Upper lobe of left lung (tissue), 4 donors: ENCODE results near the gene DEXI.

ENCODE experiments used
- EP300 ChIP-seq, 4 donors: sonication (generic); formaldehyde crosslinking; IDR thresholded peaks; one replicate each; pipeline ENCODE4 v1.5.1; 2017; ENCODE audit warnings: antibody characterized with exemption in 4 of 4, control low read depth in 2 of 4
- POLR2A ChIP-seq, 4 donors: fragments of 450-650 bp; IDR thresholded peaks; one replicate each; pipeline ENCODE4 v1.5.1; 2016 to 2017; ENCODE audit warnings: antibody characterized with exemption in 4 of 4, mild to moderate bottlenecking in 2 of 4
- POLR2AphosphoS5 ChIP-seq, 2 donors: sonication (generic); formaldehyde crosslinking; IDR thresholded peaks; one replicate each; pipeline ENCODE4 v1.5.1; 2017; ENCODE audit warnings: antibody characterized with exemption in 2 of 2
- TF ChIP-seq, protein P1 (sequence below), 6 experiments: fragments of 450-650 bp in 4 of 6; fragments of 200-600 bp in 2 of 6; sonication (generic) in 2 of 6; IDR thresholded peaks; one replicate each; pipeline ENCODE4 v1.5.1; 2016 to 2019; ENCODE audit warnings: antibody characterized with exemption in 6 of 6

DNA sequence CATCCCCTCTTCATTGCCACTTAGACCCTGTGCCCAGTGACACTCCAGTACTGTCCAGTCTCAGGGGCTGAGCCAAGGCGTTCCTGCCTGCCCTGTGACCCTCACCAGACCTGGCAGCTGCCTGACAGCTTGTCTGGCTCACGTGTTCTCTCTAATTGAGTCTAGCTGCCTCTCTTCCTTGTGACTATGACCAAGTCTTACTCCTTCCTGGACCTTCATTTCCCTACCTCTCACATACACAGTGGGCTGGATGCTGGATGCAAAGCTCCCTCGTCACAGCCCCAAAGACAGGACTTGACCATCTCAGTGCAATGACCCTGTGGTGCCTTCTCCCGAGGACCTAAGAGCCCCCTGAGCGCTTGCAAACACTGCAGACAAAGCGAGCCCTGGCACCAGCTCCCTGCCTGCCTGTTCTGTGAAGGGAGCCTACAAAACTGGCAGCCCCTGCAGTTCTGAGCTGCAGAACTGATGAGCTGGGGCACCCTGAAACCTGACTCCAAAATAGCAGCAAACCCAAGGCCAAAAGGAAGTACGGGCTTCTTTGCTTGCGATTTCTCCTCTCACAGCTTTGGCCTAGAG, 1.7 kb downstream of the DEXI start:
- TF ChIP-seq, protein P1, sequence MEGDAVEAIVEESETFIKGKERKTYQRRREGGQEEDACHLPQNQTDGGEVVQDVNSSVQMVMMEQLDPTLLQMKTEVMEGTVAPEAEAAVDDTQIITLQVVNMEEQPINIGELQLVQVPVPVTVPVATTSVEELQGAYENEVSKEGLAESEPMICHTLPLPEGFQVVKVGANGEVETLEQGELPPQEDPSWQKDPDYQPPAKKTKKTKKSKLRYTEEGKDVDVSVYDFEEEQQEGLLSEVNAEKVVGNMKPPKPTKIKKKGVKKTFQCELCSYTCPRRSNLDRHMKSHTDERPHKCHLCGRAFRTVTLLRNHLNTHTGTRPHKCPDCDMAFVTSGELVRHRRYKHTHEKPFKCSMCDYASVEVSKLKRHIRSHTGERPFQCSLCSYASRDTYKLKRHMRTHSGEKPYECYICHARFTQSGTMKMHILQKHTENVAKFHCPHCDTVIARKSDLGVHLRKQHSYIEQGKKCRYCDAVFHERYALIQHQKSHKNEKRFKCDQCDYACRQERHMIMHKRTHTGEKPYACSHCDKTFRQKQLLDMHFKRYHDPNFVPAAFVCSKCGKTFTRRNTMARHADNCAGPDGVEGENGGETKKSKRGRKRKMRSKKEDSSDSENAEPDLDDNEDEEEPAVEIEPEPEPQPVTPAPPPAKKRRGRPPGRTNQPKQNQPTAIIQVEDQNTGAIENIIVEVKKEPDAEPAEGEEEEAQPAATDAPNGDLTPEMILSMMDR (IDR thresholded peaks at IDR 0.05) = no peak
- peak in 2 of 4 donors; percentile 22 to 49 for TF ChIP-seq POLR2A (IDR thresholded peaks at IDR 0.05)
- TF ChIP-seq POLR2AphosphoS5 (IDR thresholded peaks at IDR 0.05) = peak in 1 of 2 donors; percentile 55
- TF ChIP-seq EP300 (IDR thresholded peaks at IDR 0.05) = no peak
